Karpas-422 (cell line): Measurements from ENCODE around the gene TRAF3IP3. TPM values are rescaled to one million over a fixed set of nuclear protein-coding genes. Genes with fewer than 3 reads are reported as not detected.

ENCODE experiments used
- total RNA-seq: library from RNA; depleted of rRNA; stranded (reverse); fragments of >200 nt; shearing (Covaris generic); gene quantifications from 2 replicates; pipeline ENCODE4 v1.2.3, GENCODE V29; 2014; ENCODE audit warnings: low replicate concordance; rRNA removed

The TRAF3IP3 gene
- total RNA-seq, 1 experiment from 2014 or later = 1.6 TPM

Other genes starting within 250 kb of the TRAF3IP3 start
- not detected in 2 replicates for gene CAMK1G, start 172.3 kb upstream of the TRAF3IP3 start, total RNA-seq
- gene LAMB3, start 103.6 kb upstream of the TRAF3IP3 start, total RNA-seq = 0.04 and 1.3 TPM in 2 replicates
- gene G0S2, start 80.6 kb upstream of the TRAF3IP3 start, total RNA-seq = 6.9 and 17.2 TPM in 2 replicates
- gene HSD11B1, start 51.2 kb upstream of the TRAF3IP3 start, total RNA-seq = not detected in 2 replicates
- gene C1orf74, start 28.5 kb downstream of the TRAF3IP3 start, total RNA-seq = 3.2 and 4.0 TPM in 2 replicates
- gene IRF6, start 50.1 kb downstream of the TRAF3IP3 start, total RNA-seq = 0.36 TPM in 1 of 2 replicates, not detected in the other
- gene UTP25, start 71.9 kb downstream of the TRAF3IP3 start, total RNA-seq = 7.6 and 11.7 TPM in 2 replicates
- not detected in 2 replicates for gene SYT14, start 182.2 kb downstream of the TRAF3IP3 start, total RNA-seq